Stimulated activated CD8-positive, alpha-beta memory T cell treated with anti-CD3 and anti-CD28 coated beads, Interleukin-12 subunit alpha, Interleukin-12 subunit beta, amount 100 ng/mL, for 24 hours (primary cell): Measurements from ENCODE around the gene KRT81.
"Not testable (repeated sequence)": the region's sequence is repeated elsewhere in the genome, so short reads cannot be mapped to it uniquely, and the experiment has no call there.

Source experiments
- DNase-seq: peaks from one replicate; pipeline ENCODE4 v3.0.0-alpha.2; 2020; ENCODE audit errors: extremely low read depth

KRT81 gene

DNA sequence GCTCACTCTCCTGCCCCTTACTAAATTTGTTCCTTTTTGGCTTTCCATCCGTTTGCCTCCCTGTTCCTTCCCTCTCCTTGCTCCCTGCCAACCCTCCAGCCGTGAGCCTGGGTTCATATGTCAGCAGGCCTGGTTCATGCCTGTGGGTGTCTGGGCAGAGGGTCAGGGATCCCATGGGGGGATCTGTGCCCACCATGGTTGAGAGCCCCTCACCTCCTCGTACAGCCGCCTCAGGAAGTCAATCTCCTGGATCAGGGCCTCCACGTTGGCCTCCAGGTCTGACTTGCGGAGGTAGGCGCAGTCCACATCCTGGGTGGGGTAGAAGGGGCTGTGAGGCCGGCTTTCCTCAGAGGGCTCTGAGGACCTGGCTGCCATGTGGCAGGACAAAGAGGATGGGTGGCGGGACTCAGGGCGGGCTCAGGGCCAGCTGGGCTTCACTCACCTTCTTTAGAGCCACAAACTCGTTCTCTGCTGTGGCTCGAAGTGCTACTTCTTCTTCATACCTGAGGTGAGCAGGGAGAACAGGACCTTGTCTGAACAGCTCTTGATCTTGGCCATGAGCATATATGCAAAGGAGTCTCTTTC, 26.2 kb upstream of the KRT81 start:
- no peak for DNase-seq

DNA sequence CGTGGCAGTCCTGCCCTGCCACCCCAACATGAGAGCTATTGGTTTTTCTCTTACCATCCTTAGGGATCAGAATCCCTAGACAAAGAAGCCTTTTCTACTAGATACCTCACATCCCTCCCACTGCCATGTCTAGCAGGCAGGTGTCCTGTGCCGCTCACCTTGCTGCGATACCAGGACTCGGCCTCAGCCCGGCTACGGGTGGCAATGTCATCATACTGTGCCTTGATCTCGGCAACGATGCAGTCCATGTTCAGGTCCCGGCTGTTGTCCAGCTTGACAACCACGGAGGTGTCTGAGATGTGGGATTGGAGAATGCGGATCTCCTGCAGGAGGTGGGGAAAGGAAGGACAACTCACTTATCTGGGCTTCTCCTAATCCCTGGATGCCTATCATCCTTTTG, 25.4 kb upstream of the KRT81 start:
- DNase-seq, result no peak

DNA sequence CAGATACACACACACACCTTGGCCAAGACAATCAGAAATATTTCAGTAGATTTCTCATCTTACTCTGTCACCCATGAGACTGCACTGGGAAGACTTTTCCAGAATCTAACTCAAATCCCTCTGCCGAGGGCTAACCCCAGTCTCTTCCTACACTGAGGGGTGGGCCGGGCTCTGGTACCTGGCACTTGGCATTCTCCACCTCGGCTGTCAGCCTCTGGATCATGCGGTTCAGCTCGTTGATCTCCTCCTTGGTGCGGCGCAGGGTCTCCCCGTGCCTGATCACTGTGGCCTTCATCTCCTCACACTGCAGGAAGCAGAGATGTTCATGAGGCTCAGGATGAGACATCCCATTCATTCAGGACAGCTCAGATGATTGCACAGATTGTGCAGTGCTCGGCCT, 25.0 kb upstream of the KRT81 start:
- no peak for DNase-seq

DNA sequence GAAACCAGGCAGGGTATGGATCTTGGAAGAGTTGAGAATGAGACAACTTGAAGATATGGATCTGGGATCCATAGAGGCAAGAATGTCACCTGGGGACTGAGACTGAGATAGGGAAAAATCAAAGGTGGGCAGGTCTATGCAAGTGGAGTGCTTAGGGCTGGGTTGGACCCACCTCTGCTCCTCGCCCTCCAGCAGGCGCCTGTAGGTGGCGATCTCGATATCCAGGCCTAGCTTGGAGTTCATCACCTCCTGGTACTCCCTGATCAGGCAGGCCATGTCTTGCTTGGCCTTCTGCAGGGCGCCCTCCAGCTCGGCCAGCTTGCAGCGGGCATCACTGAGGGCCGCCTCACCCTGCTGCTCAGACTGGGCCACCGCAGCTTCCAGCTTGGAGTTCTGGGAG, 24.4 kb upstream of the KRT81 start:
- DNase-seq, result not testable (repeated sequence)

DNA sequence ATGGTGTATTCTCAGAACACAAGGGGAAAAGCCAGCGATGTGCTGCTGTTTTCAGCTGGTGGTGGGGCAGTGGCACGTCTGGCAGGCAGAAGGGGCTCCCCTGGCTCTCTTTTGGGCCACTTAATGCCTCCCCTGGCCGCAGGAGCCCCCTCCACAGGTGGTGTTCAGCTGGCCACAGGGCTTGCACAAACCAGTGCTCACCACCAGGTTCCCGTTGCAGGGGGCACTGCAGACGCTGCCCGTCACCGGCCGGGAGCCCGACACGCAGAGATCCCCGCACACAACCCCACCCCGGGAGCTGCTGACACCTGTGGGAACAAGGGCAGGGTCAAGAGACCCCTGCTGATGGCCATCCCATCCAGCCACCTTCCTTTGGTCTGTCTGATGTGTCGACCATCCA, 23.2 kb upstream of the KRT81 start:
- DNase-seq, result no peak

DNA sequence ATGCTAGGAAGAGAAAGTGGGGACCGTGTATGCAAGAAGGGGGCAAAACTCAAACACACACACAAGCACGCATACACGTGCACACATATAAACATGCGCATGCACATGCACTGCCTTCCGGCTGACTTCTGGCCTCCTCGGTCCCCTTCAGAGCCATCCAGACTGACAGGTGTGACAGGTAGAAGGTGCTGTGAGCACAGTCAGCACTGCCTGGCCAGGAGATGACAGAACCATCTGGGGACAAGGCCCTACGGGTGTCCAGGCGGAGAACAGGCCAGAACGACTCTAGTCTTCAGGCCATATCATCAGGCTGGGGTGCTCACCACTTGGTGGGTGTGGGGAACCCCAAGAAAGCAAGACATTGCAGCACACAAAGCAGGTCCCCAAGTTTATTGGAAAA, 22.6 kb upstream of the KRT81 start:
- DNase-seq, result no peak

DNA sequence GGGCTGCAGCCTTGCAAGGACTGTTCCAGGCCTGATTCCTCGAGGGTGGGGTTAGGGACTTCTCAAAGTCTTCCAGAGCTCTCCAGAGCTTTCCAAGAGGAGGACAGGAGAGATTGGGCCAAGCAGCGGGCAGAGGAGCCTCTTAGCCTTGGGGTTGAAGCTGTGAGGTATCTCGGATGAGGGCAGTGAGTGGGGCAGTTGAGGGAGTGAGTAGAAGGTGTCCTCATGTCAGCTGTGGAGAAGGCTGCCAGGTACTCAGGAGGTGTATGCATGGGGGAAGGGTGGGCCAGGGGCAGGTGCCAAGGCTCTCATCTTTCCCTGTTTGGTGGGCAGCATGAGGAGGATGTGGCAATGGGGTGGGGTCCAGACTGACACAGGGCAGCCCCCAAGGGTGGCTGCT, 22.1 kb upstream of the KRT81 start:
- DNase-seq, result no peak

DNA sequence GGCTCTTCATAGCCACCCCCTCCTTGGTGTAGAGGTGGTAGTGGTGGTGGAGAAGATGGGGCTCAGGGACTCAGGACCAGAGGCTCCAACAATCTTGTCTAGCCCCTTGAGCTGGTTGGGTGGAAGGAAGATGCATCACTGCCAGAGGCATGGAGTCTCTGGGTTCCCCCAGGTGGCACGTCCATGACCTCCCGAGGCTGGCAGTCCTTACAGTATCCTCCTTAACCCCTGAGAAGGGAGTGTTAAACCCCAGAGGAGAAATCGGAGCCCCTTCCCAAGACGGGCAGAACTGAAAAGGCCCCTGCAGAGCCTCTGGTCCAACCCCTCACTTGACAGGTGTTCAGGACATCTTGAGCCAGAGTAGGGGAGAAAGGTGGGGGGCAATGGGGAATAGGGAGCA, 20.8 kb upstream of the KRT81 start:
- DNase-seq, result no peak

DNA sequence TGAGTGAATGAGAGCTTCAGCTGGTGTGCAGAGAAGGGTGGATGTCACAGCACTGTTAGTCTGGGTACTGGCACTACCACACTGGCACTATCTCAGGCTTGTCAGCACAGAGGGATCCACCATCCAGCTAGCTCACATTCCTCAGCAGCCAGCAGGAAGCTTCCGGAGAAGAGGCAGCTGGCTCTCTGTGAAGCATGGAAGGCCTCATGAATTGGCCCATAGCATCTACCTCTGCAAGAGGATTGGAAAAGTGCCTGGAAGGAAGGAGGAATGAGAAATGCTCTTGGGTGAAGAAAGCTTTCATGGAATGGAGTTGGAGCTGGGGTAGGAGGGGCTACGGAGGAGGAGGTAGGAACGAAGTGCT, 19.9 kb upstream of the KRT81 start:
- no peak for DNase-seq

DNA sequence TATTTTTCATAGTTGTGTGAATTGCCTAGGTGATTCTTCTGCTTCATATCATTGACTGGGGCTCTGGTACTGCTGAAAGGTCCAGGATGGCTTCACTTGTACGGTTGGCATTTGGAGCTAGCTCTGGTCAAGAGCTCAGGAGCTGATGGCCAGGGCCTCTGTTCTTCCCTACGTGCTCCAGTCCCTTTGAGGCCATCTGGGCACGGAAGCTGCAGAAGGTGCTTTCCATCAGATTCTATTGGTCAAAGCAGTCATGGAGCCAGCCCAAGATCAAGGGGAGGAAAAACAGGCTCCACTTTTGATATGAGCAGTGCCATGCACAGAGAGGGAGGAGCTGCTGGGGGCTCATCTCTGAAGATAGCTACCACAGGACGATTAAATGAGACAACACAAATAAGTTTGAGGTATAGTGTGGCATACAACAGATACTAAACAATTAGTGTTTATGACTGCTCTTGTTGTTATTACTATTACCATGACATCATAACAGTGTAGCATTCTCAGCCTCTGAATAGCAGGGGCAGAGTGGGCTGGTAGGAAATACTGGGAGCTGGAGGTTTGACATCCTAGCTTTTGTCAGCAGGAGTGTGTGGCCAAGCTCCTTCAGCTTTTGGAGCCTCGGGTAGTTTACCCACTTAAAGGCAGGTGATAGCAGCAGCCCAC, 19.4 kb upstream of the KRT81 start:
- DNase-seq, result no peak

DNA sequence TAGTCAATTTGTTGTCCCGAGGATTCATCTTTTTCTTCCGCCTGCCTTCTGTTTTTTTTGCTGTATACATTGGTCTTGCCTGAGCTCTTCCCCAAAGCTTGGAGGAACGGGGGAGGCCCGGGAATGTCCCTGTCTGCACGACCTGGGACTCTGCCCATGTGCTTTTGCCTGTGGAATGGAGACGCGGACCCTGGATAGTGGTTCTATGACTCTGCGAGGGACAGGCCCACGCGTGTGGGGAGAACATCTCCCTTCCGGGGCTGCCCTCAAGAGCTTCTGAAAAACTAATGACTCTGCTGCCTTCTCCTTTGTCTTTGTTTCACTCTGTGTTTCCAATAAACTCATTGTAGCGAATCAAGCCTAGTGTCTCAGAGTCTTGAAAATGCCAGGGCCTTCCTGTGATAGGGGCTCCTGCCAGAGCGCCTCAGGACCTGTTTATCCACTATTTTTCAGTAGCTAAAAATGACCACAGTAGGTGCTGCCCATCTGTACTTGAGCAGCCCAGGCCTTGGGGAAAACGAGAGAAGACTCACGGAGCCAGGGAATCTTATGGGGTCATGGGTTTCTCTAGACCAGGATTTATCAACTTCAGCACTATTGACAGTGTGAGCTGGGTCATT, 17.6 kb upstream of the KRT81 start:
- DNase-seq, result no peak

DNA sequence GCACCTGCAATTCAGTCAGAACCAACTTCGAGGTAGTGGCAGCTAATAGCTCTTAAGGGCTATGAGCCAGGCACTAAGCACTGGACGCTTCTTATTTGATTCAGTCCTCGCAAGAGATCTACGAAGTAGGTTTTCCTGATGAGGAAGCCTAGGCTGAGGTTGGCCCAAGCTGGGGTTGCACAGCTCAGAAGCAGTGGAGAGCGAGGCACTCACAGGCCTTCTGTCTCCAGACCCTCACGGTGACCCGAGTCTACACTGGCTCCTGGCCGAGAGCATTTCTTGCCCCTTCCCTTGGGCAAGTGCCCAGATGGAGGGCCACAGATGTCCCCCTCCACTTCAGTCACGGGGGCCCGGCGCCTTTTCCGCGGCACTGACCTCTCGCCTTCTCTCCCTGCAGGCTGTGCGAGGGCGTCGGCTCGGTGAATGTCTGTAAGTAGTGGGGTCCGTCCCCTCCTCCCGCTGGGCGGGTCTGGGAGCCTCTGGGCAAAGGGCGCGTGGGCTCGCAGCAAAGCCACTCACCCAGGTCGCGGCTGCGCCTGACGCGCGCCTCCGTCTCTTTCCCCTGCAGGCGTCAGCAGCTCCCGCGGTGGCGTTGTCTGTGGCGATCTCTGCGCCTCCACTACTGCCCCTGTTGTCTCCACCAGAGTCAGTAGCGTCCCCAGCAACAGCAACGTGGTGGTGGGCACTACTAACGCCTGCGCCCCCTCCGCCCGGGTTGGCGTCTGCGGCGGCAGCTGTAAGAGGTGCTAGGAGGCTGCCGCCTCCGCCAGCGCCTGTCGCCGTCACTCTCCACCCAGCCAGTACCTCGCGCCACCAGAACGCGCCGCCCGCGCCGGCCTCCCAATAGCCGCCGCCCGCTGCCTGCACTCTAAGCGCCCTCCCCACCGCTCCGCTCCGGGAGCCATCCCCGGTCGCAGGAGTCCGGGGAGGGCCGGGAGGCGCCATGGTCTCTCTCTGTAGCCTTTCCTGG, 16.8 kb upstream of the KRT81 start:
- no peak for DNase-seq

DNA sequence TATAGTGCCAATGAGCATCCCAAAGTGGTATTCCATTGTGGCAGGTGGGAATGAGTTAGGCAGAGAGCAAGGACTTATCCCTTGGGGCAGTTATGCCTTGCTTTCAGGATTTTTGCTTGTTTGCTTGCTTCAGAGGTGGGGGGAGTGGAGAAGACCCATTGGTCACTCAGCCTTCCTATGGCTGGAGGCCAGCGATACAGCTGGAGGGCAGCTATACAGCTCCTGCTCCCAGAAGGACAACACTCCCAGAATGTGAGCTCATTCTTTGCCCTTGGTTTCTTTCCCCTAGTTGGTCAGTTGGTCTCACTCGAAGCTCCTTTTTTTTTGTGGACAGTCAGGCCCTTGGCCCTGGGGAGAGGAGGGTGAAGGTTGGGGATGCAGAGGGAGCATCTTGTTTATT, 15.4 kb upstream of the KRT81 start:
- no peak for DNase-seq

DNA sequence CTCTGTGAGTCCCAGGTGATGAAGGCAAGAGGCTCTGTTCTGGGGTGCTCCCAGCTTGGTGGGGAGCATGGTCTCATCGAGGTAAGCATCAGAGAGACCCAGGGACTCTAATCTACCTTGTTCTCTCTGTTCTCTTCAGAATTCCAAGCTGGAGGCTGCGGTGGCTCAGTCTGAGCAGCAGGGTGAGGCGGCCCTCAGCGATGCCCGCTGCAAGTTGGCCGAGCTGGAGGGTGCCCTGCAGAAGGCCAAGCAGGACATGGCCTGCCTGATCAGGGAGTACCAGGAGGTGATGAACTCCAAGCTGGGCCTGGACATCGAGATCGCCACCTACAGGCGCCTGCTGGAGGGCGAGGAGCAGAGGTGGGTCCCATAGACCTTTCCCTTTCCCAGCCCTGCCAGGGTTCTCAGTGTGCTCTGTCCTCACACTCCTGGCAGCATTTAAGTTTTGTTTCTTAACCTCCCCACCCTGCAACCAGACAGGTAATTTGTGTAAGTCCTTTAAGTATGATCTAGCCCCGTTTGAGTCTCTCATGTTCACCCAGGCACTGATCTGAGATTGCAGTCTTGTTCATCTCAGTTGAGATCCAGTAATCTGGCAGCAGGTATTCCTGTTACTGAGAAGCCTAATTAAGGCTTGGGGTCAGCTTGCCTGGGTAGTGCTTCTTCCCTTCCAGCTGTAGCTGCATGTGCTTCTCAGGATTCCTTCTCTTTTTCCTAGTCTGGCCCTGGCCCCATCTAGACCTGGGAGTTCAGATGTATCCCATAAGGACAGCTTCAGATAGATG, 14.8 kb upstream of the KRT81 start:
- DNase-seq, result no peak

DNA sequence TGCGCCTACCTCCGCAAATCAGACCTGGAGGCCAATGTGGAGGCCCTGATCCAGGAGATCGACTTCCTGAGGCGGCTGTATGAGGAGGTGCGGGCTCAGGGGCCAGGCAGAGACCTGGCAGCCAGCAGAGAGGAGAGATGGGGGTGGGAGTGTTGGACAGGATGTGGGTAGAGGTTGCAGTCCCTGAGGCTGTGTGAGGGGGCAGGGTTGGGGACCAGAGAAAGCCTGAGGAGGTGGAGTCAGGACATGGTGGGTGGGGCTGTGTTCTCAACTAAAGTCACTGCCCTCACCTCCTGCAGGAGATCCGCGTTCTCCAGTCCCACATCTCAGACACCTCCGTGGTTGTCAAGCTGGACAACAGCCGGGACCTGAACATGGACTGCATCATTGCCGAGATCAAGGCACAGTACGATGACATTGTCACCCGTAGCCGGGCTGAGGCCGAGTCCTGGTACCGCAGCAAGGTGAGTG, 13.6 kb upstream of the KRT81 start:
- DNase-seq, result not testable (repeated sequence)

DNA sequence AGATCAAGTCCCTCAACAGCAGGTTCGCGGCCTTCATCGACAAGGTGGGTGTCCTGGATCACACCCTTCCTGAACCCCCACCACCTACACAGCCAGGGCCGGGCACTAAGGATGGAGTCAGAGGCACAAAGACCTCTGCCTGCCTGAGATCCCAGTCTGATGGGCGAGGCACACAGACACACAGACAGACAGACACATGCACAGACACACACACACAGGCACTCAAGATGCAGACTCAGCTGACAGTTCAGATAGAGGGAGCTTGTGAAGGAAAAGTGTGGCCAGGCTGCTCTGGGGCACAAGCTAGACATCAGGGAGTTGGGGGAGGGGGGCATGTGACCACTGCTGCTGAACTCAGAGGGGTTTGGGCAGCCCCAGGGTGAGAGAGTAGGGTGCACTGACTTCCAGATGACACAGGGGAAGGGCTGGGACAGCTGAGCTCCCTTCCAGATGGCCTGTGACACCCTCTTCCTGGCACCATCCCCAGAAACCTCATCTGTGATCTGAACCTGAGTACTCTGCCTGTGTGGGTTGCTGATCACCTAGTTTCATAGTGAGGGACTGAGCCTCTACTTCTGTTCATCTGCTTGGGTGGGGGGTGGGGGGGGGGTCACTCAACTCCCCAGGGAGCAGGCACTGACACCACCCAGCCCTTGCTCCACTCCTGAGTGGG, 11.0 kb upstream of the KRT81 start:
- DNase-seq, result not testable (repeated sequence)

DNA sequence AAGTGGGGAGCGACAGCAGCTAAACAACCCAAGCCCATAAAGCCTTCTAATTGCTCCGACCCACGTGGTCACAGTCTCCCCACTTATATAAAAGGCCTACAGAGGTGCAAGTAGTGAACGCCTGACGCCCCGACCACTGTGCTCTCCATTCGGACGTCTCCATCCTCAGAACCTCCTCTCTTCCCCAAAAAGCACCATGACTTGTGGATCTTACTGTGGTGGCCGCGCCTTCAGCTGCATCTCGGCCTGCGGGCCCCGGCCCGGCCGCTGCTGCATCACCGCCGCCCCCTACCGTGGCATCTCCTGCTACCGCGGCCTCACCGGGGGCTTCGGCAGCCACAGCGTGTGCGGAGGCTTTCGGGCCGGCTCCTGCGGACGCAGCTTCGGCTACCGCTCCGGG, 10.4 kb upstream of the KRT81 start:
- DNase-seq, result not testable (repeated sequence)

DNA sequence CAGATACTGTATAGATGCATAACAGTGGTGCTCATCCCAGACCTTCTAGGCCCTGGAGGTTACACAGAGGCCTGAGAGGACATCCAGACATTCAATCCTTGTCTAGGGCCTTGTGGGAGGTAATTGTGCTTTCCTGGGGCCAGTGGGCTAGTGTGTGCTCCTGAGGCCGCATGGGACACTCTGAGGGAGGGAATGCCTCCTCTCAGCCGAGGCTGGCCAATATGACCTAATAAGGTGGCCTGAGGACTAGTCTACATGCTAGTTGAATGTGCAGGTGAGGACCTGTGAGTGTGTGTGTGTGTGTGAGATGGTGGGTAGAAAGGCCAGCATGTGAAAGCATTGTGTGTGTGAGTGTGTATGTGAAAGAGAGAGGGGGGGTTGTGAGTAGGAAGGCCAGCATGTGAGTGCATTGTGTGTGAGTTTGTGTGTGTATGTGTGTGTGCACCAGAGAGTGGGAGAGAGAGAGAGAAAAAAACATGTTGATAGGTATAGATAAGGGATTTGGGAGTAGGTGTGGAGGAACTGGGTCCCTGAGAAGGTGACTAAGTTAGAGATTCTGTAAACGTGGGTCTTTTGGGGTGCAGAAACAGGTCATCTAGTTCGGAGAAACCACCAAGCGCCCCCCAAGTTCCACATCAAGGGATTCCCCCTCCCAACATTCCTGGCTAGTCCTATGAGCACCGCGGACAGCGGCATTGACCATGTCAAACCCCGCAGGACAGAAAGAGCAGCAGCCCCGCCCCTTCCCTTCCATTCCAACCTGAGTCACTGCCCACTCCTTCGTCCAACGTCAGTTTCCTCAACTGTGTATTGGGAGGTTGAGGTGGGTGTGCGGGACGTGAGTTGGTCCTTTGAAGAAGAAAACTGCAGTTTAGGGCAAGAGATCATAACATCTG, 9.7 kb upstream of the KRT81 start:
- no peak for DNase-seq

DNA sequence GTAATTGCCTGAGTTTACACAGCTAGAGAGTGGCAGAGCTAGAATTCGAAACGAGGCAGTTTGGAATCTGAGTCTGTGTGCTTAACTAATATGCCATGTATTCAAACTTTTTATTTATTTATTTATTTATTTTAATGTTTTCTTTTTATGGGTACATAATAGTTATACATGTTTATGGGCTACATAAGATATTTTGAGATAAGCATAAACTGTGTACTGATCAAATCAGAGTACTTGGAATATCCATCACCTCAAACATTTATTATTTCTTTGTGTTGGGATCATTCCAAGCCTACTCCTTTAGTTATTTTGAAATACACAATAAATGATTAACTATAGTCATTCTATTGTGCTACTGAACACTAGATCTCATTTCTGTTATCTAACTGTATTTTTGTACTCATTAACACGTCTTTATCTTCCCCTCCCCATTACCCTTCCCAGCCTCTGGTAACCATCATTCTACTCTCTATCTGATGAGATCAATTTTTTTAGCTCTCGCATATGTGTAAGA, 7.4 kb upstream of the KRT81 start:
- DNase-seq, result no peak
